Fibroblast of the aortic adventitia (primary cell): ENCODE results near the gene TBX5. TPM values are rescaled to one million over a fixed set of nuclear protein-coding genes. Genes with fewer than 3 reads are reported as not detected.

Source experiments
- DNase-seq: peaks from one replicate; pipeline ENCODE4 v3.0.0-alpha.2; 2010; ENCODE audit warnings: low read depth
- H3K4me3 ChIP-seq: 2 replicates; pipeline ENCODE4 v1.5.1; 2011; ENCODE audit warnings: low read depth, mild to moderate bottlenecking, control low read depth, low read length, moderate library complexity
- total RNA-seq: library from RNA; depleted of rRNA; stranded (reverse); fragments of >200 nt; gene quantifications from 2 replicates; pipeline ENCODE4 v1.2.3, GENCODE V29; 2012; ENCODE audit warnings: low replicate concordance
- TF ChIP-seq, protein P1 (sequence below): IDR thresholded peaks from 2 replicates; pipeline ENCODE4 v1.5.1; 2011; ENCODE audit warnings: mild to moderate bottlenecking, low read length, control low read depth, inconsistent platforms; ENCODE audit not compliant: insufficient read depth

TBX5 gene
- total RNA-seq, 1 donor: not detected

DNA sequence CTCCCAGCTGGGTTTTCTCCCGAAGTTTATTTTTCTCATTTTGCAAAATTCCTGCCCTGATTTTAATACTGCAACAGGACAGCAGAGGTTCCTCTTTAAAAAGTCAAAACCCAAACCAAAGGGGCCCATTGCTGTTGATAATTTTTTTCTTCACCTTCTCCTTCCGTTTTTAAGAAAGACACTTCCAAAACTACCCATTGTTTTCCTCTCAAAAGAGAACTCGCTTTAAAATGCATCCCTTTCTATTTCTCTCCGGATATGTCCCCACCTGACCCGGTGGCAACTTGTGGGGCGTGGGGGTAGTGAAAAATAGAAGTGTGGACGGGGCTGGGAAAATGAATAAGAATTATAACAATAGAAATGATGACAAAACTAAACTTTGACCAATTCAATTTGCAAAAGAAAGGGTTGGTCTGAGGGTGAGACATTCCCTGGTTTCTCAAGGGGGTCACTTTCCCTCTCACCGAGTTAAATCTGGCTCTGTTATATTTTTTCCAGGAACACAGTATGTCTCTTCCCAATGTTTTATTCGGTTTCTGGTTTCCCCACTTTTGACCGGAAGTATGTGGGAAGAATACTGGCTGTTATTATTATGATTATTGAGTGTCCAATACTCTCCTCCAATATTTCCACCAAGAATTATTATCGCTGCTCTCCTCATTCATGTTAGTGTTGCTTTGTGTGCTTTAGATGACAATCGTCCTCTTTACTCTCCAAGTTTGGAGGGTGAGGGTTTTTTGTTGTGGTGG is 4.1 kb upstream of the TBX5 start:
- H3K4me3 ChIP-seq: no peak overlapping the region
- TF ChIP-seq, protein P1, sequence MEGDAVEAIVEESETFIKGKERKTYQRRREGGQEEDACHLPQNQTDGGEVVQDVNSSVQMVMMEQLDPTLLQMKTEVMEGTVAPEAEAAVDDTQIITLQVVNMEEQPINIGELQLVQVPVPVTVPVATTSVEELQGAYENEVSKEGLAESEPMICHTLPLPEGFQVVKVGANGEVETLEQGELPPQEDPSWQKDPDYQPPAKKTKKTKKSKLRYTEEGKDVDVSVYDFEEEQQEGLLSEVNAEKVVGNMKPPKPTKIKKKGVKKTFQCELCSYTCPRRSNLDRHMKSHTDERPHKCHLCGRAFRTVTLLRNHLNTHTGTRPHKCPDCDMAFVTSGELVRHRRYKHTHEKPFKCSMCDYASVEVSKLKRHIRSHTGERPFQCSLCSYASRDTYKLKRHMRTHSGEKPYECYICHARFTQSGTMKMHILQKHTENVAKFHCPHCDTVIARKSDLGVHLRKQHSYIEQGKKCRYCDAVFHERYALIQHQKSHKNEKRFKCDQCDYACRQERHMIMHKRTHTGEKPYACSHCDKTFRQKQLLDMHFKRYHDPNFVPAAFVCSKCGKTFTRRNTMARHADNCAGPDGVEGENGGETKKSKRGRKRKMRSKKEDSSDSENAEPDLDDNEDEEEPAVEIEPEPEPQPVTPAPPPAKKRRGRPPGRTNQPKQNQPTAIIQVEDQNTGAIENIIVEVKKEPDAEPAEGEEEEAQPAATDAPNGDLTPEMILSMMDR: no peak
- DNase-seq: no peak

DNA sequence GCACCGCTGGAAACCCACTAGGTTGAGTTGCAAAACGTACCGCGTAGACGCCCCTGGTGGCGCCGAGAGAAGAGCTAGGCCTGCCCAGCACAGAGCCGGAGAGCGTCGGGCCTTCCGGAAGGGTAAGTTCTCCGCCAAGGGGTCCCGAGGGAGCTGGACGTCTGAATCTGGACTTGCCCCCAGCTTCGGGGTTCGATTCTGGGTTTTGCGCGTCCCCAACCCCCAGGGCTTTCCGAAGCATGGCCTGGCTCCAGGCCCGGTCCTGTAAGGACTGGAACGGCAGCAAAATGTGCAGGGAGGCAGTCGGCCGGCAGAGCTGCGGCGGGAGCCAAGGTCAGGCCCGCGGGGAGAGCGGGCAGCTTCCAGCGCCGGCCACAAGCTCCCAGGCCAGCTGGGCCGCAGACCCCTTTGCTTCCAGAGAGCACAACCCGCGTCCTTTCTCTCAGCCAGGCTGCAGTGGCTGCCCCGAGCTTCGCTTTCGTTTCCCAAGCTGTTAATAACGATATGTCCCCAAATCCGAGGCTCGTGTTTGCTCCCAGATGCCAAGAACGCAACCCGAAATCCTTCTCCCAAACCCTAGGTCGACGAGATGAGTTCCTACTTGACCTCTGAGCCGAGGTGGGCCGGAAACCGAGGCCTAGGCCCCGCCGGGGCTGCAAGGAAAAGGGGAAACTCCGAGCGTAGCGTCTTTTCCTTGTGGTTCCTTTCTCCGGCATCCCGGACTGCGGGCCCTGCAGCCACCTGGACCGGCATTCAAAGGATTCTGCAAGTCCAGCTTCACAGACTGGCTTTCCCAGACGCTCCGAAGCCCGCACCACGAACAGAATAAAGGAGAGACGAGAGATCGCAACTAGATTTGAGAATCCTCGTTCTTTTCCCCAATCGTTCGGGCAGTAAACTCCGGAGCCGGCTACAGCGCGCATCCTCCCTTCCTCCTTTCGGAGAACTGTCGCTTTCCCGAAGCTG is 3.2 kb upstream of the TBX5 start:
- peak; percentile 7 for DNase-seq
- H3K4me3 ChIP-seq: peak overlapping the region; percentile 47
- TF ChIP-seq, protein P1: no peak

DNA sequence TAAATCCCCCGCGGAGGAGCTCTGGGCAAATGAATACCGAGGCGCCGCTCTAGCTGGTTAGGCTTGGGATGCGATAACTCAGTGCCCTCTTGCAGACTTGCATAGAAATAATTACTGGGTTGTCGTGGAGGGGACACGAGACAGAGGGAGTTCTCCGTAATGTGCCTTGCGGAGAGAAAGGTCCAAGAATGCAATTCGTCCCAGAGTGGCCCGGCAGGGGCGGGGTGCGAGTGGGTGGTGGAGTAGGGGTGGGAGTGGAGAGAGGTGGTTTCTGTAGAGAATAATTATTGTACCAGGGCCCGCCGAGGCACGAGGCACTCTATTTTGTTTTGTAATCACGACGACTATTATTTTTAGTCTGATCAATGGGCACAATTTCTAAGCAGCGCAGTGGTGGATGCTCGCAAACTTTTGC is 2.5 kb upstream of the TBX5 start:
- H3K4me3 ChIP-seq: no peak overlapping the region
- DNase-seq: no peak
- TF ChIP-seq, protein P1: no peak

DNA sequence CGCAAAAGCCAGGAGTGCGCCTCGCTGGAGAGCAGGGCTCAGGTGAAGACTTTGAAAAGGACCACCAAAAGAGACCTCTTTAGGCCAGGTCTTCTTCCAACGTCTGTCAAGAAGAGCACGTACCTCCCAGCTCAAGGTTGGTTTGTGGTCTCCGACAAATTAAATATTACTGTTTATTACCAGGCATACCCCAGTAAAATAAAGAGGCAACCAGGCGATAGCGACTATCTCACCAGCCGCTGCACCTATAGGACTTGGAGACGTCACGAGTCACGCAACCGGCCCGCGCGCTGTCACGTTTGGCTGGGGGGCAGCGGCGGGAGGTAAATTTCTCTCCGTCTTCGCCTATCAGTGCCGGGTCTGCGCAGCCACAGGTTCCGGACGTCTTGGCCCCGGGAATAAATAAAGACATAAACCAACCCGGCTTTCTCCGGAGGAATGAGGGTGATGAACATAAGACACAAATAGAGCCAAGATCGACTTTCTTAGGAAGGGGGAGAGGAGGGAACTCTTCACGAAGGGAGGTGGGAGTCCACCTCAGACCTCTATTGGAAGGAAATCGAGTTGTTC is 2.0 kb upstream of the TBX5 start:
- H3K4me3 ChIP-seq: no peak overlapping the region
- TF ChIP-seq, protein P1: no peak
- DNase-seq: no peak

DNA sequence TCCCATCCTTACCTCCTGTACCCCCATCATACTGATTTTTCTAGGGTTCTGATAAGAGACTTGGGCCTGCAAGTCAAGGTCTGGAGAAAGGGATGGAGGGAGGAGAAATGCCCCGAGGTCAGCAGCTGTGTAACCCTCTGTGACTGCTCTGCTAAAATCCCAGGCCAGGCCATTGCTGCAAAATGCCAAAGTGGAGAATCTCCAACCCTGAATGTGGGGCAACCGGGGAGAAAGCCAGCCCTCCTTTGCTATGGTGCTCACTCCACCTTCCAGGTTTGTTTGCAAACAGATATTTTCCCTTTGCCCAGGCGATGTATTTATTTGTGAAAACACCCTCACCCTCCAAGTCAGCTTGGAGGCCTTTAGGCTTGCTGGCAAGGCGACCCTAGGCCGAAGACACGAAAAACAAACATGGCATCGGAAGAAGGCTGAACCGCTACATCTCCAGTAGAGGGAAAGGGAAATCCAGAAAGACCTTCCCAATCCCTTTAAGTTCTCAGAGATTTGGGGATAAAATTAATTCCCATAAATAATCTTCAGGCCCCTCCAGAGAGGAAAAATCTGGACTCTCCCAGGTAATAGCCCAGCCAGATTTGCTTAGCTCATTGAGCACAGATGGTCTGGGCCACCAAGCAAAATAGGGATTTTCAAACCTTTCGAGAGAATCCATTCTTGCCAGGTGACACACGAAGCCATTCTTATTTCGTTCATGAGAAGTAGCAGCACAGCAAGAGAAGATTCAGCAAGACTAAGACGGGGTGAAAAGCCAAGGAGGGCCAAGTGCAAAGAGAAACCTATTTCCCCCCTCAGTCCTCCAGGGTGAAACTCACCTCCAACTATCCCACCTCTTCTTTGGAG is 1.3 kb upstream of the TBX5 start:
- H3K4me3 ChIP-seq: no peak overlapping the region
- TF ChIP-seq, protein P1: no peak
- DNase-seq: no peak

DNA sequence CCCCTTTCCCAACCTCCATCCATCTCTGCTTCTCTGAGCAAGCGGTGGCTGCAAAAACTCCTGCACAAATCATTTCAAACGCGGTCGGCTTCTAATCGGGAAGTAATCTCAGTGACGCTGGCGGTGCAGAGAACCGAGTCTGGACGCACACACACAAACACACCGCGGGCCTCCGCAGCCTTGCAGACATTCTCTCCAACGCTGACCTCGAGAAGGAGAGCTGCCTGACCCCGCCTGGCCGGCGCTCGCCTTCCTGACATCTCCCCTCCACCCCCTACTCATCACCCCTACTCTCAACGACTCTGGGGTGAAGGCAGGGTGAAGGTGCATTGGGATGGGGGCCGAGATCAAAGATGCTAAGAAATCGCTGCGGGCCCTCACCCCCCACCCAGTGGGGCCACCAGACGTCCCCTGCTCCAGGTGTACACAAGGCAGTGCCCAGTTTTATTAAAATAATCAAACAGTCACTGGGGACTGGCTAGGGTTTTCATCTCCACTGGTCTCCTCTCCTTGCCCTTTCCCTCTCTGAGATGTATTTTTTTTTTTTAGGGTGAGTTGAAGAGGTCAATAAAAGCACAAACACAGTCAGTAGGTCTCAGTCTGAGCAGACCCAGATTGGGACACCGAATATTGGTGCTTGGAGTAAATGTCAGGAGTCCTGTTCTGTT is 506 bp upstream of the TBX5 start:
- no peak overlapping the region for H3K4me3 ChIP-seq
- DNase-seq: no peak
- TF ChIP-seq, protein P1: no peak
